NCI-H446 (cell line): Measurements from ENCODE around the gene OR2L8.

Experiments used
- DNase-seq, 2 experiments: peaks; one replicate each; lab custom pipeline; 2025; lab: John Stamatoyannopoulos, UW

OR2L8 gene

DNA sequence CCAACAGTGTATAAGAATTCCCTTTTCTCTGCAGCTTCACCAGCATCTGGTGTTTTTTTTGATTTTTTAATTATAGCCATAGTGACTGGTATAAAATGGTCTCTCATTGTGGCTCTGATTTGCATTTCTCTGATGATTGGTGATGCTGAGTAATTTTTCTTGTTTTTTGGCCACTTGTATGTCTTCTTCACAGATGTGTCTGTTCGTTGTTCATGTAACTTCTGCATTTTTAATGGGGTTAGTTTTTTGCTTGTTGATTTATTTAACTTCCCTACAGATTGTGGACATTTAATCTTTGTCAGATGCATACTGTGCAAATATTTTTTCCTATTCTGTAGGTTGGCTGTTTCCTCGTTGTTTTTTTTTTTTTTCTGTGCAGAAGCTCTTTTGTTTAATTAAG is 44.3 kb downstream of the OR2L8 start:
- DNase-seq, result no peak

DNA sequence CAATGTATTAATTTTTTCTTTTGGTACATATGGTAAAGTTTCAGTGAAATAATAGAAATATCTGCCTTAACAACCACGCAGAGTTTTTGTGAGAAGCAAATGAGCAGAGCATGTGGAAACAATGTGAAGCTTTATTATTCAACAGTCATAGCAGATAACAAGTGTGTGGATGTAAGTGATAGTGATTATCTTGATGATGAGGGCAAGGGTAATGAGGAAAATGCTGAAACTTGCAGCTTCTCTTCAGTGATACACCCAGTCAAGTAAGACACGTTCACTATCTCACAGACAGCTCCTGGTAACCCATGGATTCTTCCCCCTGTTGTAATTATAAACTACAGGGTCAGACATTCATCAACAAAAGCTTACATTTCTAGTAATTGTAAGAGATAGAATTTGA is 50.2 kb downstream of the OR2L8 start:
- DNase-seq, result no peak
